Common myeloid progenitor, CD34-positive (primary cell): ENCODE results near the gene ACTA2.

ENCODE experiments used
- CTCF ChIA-PET: fragments of 350-600 bp; sonication (Branson Sonifier 250); formaldehyde crosslinking; loops from one replicate; lab custom pipeline; 2021; ENCODE audit warnings: antibody characterized with exemption; lab: Charles Lee
- POLR2A ChIA-PET: fragments of 350-600 bp; sonication (Branson Sonifier 250); formaldehyde crosslinking; loops from one replicate; lab custom pipeline; 2021; ENCODE audit warnings: antibody characterized with exemption; lab: Charles Lee
- DNase-seq, 3 donors: peaks; one replicate each; pipeline versions ENCODE4 v3.0.0 to v3.0.0-alpha.2; 2013
- H3K27ac ChIP-seq, 2 experiments: 1 replicate in 1 of 2; 2 replicates in 1 of 2; pipeline ENCODE4 v1.7.0; 2013; ENCODE audit warnings: inconsistent platforms in 2 of 2, low read length in 2 of 2, mild to moderate bottlenecking in 2 of 2, low read depth in 1 of 2, moderate library complexity in 1 of 2; ENCODE audit not compliant: severe bottlenecking in 2 of 2, insufficient read depth in 1 of 2, poor library complexity in 1 of 2
- H3K27me3 ChIP-seq, 5 experiments: replicated peaks in 2 of 5; 1 replicate in 3 of 5; 2 replicates in 2 of 5; pipeline versions ENCODE4 v1.6.1 to v1.7.0; 2013; ENCODE audit warnings: low read length in 4 of 5, mild to moderate bottlenecking in 2 of 5, moderate library complexity in 2 of 5, inconsistent platforms in 1 of 5; ENCODE audit not compliant: insufficient read depth in 5 of 5, control insufficient read depth in 4 of 5
- H3K36me3 ChIP-seq, 4 experiments: 1 replicate in 2 of 4; 2 replicates in 2 of 4; pipeline versions ENCODE4 v1.6.1 to v1.7.0; 2013; ENCODE audit warnings: low read length in 3 of 4, control low read depth in 1 of 4, mild to moderate bottlenecking in 1 of 4; ENCODE audit not compliant: control insufficient read depth in 4 of 4, insufficient read depth in 4 of 4
- H3K4me1 ChIP-seq, 4 experiments: 1 replicate in 3 of 4; 2 replicates in 1 of 4; pipeline versions ENCODE4 v1.6.1 to v1.7.1; 2013; ENCODE audit warnings: low read length in 3 of 4, mild to moderate bottlenecking in 3 of 4, control low read depth in 1 of 4, inconsistent platforms in 1 of 4, moderate library complexity in 1 of 4; ENCODE audit not compliant: control insufficient read depth in 4 of 4, insufficient read depth in 4 of 4; ENCODE audit errors: control extremely low read depth in 1 of 4
- H3K4me3 ChIP-seq, 7 experiments: 1 replicate in 4 of 7; 2 replicates in 3 of 7; pipeline versions ENCODE4 v1.5.1 to v1.7.0; 2013; ENCODE audit warnings: mild to moderate bottlenecking in 7 of 7, low read length in 6 of 7, moderate library complexity in 6 of 7, inconsistent platforms in 2 of 7, low read depth in 2 of 7, control low read depth in 1 of 7; ENCODE audit not compliant: insufficient read depth in 4 of 7, control insufficient read depth in 1 of 7; ENCODE audit errors: extremely low read depth in 1 of 7
- H3K9me3 ChIP-seq, 5 experiments: 1 replicate in 4 of 5; 2 replicates in 1 of 5; pipeline versions ENCODE4 v1.6.1 to v1.7.1; 2013; ENCODE audit warnings: low read length in 4 of 5, mild to moderate bottlenecking in 2 of 5, inconsistent platforms in 1 of 5, low read depth in 1 of 5, moderate library complexity in 1 of 5; ENCODE audit not compliant: control insufficient read depth in 4 of 5, insufficient read depth in 2 of 5; ENCODE audit errors: control extremely low read depth in 1 of 5
- WGBS: methylation state at CpG from one replicate; pipeline ENCODE4 v1.1.5; 2013; ENCODE audit not compliant: insufficient coverage; 5-methylcytosine and 5-hydroxymethylcytosine counted together

The ACTA2 gene

GRCh38 chr10:88928254-88928653 is 24.3 kb downstream of the ACTA2 start:
- no peak for DNase-seq
- Histone ChIP-seq H3K9me3 (no peaks in the 10 kb centered on the region), H3K36me3 (peaks cover 7 to 30% (median 13%) of the 10 kb centered on the region in 4 experiments), H3K4me3 (no peak overlapping the region), H3K4me1 (peaks cover 0 to 3% (median 0%) of the 10 kb centered on the region in 4 experiments), H3K27me3 (no peaks in the 10 kb centered on the region), H3K27ac (no peak overlapping the region)
- ChIA-PET POLR2A (no interaction called here), CTCF (interaction anchor here (1.0 to 7.9 kb wide), 3 partner anchors 68 to 311 kb away, joined by 3 to 137 read pairs (median 3); no protein-coding TSS in a partner anchor)
- WGBS = 100% methylated on average over 1 of the region's 2 CpGs

GRCh38 chr10:88927416-88927690 is 25.2 kb downstream of the ACTA2 start:
- no peaks in the 10 kb centered on the region for H3K9me3 ChIP-seq
- H3K27me3 ChIP-seq = no peaks in the 10 kb centered on the region
- H3K27ac ChIP-seq = no peak overlapping the region
- ChIA-PET CTCF (interaction anchor here (1.2 kb wide), 1 partner anchor 312 kb away, joined by 3 read pairs; no protein-coding TSS in a partner anchor), POLR2A (no interaction called here)
- H3K4me1 ChIP-seq = peaks cover 0 to 3% (median 0%) of the 10 kb centered on the region in 4 experiments
- no peak for DNase-seq
- H3K4me3 ChIP-seq = no peak overlapping the region
- H3K36me3 ChIP-seq = peaks cover 7 to 33% (median 16%) of the 10 kb centered on the region in 4 experiments
- WGBS = 100% methylated on average over 2 of the region's 2 CpGs

- peaks cover 7 to 35% (median 18%) of the 10 kb centered on the region in 4 experiments for H3K36me3 ChIP-seq
- H3K9me3 ChIP-seq = no peaks in the 10 kb centered on the region
- H3K27me3 ChIP-seq = no peaks in the 10 kb centered on the region
- 93% methylated on average over 3 of the region's 6 CpGs for WGBS
- POLR2A ChIA-PET = no interaction called here
- H3K4me1 ChIP-seq = peaks cover 0 to 3% (median 0%) of the 10 kb centered on the region in 4 experiments
- H3K27ac ChIP-seq = no peak overlapping the region
- no peak for DNase-seq
- CTCF ChIA-PET = interaction anchor here (1.2 kb wide), 1 partner anchor 313 kb away, joined by 3 read pairs; no protein-coding TSS in a partner anchor
- H3K4me3 ChIP-seq = no peak overlapping the region
Observed at GRCh38 chr10:88926566-88927415, 25.8 kb downstream of the ACTA2 start.

DNA sequence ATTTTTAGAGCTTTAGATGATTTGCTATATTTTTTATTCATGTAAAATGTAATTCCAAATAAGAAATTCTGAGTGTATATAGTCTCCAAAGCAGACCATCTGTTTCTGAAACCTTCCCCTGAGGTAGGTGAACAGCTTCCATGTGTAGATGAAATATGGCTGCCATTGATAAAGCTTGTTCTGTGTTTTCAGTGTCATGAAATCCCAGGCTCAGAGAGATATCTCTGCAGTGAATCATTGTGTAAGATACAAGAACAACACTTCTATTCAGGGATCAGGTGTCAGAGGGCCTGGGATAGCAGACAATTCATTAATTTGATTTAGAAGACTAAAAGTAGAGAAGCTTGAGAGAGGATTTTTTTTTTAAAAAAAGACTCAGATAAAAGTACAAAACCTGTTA is 29.1 kb downstream of the ACTA2 start:
- Histone ChIP-seq H3K36me3 (peaks cover 11 to 40% (median 25%) of the 10 kb centered on the region in 4 experiments), H3K27me3 (no peaks in the 10 kb centered on the region), H3K27ac (no peak overlapping the region), H3K4me1 (peaks cover 0 to 3% (median 0%) of the 10 kb centered on the region in 4 experiments), H3K4me3 (no peak overlapping the region), H3K9me3 (no peaks in the 10 kb centered on the region)
- ChIA-PET POLR2A (interaction anchor here (0.5 kb wide), 1 partner anchor 60 kb away, joined by 6 read pairs; no protein-coding TSS in a partner anchor), CTCF (interaction anchor here (0.9 to 3.3 kb wide), 2 partner anchors 10 to 13 kb away, joined by 3 to 27 read pairs; no protein-coding TSS in a partner anchor)
- DNase-seq = no peak

DNA sequence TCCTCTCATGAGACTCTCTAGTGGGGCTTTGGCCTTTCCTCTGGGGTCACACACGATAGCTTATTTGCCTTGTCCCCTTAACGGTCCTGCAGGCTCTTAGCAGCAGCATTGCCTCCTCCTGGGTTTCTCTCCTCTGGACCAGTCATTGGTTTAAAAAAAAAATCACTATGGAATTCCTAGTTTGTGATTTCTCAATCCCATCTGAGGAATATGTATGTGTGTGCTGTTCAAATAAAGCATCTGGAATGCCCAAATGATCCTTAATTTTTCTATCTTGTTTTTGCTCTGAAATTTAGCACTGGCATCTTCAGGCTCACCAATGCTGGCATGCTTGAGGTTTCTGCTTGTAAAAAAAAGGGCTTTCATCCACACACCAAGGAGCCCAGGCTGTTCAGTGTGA is 30.5 kb downstream of the ACTA2 start:
- Histone ChIP-seq H3K27ac (no peak overlapping the region), H3K4me3 (no peak overlapping the region), H3K9me3 (no peaks in the 10 kb centered on the region), H3K27me3 (no peaks in the 10 kb centered on the region), H3K4me1 (peaks cover 0 to 2% (median 0%) of the 10 kb centered on the region in 4 experiments), H3K36me3 (peaks cover 16 to 48% (median 30%) of the 10 kb centered on the region in 4 experiments)
- POLR2A ChIA-PET = no interaction called here
- no peak for DNase-seq
- 90% methylated on average over 2 of the region's 2 CpGs for WGBS
- CTCF ChIA-PET = interaction anchor here (1.5 to 2.0 kb wide), 2 partner anchors 8 to 13 kb away, joined by 5 to 6 read pairs; no protein-coding TSS in a partner anchor

DNA sequence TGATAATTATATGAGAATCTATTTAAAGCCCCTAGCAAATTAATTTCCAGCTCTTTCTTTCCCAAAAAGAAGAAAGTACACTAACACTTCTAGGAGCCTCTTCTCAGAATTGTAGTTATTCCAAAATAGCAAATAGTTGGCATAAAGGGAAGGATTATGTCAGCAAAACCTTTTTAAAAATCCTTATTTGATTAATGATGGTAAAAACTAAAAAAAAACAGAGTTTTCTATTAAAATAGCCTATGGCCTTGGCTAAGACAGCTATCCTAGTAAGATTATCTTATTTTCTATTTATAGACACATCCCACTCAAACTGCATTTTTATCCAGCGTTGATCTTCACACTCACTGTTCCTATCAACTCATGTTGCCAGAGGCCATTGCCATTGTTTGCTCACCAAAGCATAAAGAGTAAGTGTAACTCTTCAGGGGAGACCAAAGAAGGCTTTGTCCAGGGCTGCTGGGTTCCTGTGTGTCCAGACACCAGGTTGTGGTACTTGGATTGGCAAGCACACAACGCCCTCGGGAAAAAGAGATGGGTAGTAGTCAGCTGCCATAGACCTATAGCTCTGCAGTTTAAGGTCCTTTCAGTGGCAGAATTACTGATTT is 31.5 kb downstream of the ACTA2 start:
- H3K9me3 ChIP-seq = no peaks in the 10 kb centered on the region
- no peak for DNase-seq
- no peaks in the 10 kb centered on the region for H3K27me3 ChIP-seq
- WGBS = 100% methylated on average over 3 of the region's 3 CpGs
- no peaks in the 10 kb centered on the region for H3K4me1 ChIP-seq
- CTCF ChIA-PET = interaction anchor here (0.8 to 2.0 kb wide), 4 partner anchors 9 to 84 kb away, joined by 3 to 6 read pairs (median 4); no protein-coding TSS in a partner anchor
- H3K27ac ChIP-seq = no peak overlapping the region
- POLR2A ChIA-PET = no interaction called here
- H3K4me3 ChIP-seq = no peak overlapping the region
- peaks cover 14 to 43% (median 29%) of the 10 kb centered on the region in 4 experiments for H3K36me3 ChIP-seq
